ENCODE data around the gene PIEZO1. TPM values are rescaled to one million over a fixed set of nuclear protein-coding genes. Genes with fewer than 3 reads are reported as not detected.

PIEZO1 gene
- total RNA-seq, 1 experiment from 2014 or later = 47.1 TPM

GRCh38 chr16:88734361-88734728 is 50.7 kb downstream of the PIEZO1 start:
- DNase-seq (ENCODE audit: low spot score) = no peak

DNA sequence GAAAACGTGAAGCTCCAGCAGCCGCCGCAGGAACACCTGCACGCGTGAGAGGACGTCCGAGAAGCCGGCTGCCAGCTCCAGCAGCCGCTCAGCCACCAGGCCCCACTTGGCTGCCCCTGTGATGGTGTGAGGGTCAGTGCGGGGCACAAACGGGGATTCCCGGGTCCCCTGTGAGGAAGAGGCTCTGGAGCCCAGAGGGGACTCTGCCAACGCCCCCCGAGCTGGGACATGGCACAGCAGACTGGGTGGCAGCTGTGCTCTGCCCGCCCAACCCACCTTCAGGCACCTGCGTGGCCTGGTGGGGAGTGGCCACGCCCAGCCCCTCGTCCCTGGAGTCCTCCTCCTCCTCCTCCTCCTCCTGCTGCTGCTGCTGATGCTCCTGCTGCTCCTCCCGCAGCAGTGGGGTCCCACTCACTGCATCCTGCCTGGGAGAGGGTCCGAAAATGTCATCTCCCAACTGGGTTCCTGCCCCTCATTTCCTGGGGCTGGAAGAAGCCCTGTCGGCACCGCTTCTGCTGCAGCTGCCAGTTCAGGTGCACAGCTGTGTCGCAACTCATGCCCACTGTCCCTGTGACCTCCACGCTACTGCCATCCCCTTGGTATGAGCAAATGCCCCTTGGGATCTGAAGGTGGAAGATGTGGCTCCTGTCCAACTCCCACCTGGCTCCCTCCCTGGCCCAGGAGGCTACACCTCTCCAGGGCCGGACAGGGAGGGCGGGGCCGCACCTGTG is 51.2 kb downstream of the PIEZO1 start:
- DNase-seq (ENCODE audit: low spot score) = no peak

DNA sequence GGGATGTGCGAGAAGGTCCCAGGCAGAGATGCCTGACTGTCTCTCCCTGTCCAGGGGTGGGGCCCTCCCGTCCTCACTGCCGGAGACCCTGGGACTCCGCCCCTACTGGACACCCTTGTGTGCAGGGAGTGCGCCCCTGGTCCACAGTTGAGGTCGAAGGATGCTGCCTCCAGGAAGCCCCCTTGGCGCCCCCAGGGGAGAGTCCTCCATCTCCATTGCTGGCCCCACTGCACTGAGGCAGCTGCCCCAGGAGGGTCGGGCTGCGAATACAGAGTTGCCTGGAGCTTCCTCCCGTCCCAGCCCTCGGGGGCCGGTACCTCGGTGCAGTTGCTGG is 52.1 kb downstream of the PIEZO1 start:
- no peak for DNase-seq (ENCODE audit: low spot score)

DNA sequence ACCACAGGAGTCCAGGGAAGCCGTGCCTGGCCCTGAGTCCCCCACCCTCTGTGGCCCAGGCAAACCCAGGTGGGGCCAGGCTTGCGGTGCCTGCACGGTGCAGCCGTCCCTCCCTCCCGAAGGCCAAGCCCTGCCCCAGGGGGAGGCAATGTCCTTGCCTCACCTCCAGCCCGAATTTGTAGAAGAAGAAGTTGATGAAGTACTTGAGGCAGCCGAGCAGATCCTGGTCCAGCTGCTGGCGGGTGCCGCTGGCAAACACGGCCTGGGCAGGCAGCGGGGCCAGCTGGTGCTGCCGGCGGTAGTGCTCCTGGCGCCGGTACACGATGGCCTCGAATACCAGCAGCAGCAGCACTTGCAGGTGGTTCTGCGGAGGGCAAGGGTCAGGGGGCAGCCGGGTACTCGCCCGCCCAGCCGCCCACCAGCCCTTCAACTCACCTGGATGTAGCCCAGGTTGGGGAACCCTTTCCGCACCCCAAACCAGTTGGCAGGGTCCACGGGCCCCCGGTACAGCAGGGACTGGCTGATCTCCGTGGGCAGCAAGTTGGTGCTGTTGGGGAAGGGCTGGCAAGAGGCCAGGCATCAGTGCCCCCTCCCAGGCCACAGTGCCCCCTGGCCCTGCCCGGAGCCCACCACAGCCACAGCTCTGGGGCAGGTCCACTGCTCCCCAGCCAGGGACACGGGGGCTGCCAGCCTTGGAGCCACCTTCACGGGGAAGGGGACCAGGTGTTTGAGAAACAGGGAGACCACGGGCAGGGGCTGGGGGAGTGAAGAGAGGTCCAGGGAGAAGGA is 52.7 kb downstream of the PIEZO1 start:
- no peak for DNase-seq (ENCODE audit: low spot score)

DNA sequence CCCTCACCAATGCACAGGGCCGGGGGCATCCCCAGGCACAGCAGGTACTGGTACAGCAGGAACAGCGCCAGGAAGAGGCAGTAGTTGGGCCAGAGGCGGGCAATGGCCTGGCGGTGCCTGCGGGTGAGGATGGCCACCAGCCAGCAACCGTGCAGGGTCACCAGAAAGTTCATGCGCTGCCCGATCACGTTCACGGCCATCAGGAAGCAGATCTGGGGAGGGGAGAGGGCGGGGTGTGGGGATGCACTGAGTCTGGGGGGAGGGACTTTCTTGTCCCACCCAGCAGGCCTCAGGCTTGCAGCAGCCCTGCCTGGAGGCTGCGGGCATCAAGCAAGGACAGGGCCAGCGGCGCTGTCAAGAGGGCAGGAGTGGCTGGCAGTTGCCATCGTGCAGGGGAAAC is 53.3 kb downstream of the PIEZO1 start:
- peak; percentile 47 for DNase-seq (ENCODE audit: low spot score)

DNA sequence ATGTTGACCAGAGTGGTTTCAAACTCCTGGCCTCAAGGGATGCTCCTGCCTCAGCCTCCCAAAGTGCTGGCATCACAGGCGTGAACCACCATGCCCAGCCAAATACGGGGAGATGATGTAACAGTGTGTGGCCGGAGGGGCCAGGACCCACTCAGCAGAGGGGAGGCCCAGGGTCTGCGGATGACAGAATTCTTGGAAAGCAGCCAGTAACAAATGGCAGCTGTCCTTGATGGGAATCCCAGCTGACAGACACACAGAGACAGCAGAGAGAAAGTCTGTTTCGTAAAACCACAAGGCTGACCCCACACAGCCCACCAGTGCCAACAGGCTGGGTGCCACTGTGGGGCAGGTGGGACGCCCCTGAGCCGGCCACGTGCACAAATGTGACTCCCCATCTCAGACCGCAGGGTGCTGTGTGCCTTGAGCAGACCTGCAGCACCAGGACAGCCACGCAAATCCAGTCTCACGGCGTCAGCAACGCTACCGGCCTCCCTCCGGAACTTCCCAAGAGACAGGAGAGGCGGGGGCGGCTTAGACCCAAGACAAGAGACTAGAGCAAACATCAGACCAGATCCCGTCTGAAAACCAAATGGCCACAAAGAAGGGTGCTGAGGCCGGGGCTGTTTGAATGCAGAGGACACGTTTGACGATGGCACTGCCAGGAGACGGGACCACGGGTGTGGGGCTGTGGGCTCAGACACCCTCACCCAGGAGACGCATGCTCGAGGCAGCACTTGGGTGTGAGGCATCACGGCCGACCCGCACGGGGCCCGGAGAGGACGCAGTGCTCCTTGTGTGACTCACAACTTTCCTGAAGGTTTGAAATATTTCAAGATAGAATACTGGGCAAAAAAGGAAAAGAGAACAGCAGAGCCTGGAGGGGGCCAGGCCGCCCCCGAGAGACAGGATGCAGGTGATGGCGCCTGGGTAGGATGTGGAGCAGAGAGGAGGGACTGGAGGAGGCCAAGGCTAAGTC is 54.1 kb downstream of the PIEZO1 start:
- DNase-seq (ENCODE audit: low spot score) = no peak

DNA sequence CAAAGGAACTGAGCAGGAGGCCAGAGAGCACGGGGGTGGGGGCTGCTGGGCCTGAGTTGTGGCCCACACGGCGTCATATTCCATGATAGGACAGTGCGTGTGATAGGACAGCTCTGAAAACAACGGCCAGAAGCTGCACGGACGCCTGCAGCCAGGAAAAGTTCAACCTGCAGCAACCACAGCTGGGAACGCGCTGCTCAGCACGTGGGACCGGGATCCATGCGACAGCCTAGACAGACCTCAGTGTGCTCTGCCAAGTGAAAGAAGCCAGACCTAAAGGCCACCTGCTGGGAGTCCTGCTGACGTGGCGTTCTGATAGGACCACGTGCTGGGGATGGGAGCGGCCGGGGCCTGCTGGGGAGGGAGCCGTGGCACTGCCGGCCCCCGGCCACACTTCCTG is 57.1 kb downstream of the PIEZO1 start:
- no peak for DNase-seq (ENCODE audit: low spot score)

DNA sequence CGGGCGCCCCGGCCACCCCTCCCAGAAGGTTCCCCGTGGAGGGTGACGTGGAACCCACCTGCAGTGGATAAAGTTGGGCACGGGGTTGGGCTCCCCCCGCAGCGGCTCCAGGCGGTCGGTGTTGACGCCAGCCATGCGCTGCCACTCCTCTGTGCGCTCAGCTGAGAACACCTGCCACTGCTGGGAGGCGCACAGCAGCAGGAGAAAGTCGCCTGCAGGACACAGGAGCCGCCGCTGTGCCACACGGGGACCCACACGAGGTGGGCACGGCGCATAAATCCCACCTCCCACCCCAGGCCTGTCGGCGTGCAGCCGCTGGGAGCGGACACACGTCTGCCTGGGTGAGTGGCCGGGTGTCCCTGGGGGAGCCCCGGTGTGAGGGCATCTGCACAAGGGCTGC is 58.0 kb downstream of the PIEZO1 start:
- no peak for DNase-seq (ENCODE audit: low spot score)

DNA sequence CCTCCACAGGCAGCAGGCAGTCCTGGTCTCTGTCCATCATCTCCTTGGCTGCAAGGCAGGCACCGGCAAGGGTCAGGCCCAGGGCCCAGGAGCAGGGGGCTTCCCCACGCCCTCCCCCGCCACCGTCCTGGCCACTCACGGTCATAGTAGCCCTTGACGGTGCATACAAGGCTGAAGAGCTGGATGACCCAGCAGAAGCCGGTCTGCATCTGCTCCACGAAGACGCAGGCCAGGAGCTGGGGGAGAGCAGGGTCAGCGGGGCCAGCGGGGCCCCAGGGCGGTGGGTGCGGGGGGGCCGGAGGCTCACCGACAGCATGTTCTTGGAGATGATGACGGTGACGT is 58.6 kb downstream of the PIEZO1 start:
- no peak for DNase-seq (ENCODE audit: low spot score)

DNA sequence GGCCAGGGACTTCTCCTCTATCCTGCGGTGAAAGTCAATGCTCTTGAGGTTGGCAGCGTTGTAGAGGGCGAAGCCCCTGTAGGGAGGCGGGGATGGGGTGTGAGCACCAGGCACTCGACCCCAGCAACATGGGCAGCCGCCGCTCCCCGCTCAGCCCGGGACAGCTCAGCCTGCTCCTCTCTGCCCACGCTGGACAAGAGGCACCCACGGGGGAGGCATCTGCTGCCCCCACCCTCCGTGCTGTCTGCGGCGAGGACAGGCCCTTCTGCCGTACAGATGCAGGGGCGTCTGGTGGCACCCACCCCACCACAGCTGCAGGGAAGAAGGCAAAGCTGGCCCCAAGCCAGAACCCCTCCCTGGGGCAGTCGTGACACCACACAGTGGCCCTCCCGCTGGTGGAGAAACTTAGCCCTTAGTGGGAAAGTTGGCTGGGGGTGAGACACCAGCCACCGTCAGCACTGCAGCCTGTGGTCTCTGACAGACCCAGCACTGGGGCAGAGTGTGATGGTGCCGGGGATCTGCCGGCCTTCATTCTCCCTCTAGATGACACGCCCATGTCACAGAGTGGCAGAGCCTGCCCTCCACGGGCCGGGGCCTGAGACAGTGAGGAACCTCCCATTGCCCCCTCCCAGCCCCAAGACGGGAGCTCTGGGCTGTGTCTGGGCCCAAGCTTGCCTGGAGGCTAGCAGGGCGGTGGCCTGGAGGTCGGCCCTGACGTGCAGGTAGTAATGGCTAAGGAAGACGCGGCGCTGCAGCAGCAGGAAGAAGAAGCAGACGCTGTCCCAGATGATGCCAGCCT is 59.2 kb downstream of the PIEZO1 start:
- no peak for DNase-seq (ENCODE audit: low spot score)

GRCh38 chr16:88724855-88725555 is 60.0 kb downstream of the PIEZO1 start:
- DNase-seq (ENCODE audit: low spot score) = no peak

DNA sequence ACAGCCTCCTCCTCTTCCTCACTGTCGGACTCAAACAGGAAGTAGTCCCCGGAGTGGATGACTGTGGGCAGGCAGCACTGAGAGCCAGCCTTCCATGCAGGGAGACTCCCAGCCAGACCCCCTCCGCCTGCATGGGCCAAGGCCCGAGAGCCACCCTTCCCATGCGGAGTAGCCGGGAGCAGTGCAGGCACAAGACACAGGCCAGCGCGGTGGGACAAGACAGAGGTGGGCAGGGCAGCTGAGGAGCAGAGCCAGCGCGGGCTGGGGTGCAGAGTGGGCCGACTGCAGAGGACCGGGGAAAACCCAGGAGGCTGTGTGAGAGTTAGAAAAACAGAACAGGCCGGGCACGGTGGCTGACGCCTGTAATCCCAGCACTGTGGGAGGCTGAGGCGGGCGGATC is 61.1 kb downstream of the PIEZO1 start:
- DNase-seq (ENCODE audit: low spot score) = no peak

DNA sequence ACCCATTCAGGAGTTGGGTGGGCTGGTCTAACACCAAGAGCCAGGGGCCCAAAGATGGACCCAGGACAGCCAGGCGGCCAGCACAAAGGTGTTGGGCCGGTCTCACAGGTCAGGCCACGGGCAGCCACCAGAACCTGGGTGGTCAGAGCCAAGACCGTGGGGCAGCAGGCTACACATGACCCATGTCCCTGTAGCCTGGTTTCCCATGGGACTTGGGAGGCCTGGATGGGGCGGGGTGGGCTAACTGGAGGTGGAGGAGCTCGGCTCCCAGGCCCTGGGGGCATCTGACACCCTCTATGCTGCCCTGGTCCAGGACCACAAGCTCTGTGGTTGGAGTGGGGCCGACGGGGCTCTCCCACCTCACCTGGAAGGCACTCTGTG is 61.5 kb downstream of the PIEZO1 start:
- no peak for DNase-seq (ENCODE audit: low spot score)

DNA sequence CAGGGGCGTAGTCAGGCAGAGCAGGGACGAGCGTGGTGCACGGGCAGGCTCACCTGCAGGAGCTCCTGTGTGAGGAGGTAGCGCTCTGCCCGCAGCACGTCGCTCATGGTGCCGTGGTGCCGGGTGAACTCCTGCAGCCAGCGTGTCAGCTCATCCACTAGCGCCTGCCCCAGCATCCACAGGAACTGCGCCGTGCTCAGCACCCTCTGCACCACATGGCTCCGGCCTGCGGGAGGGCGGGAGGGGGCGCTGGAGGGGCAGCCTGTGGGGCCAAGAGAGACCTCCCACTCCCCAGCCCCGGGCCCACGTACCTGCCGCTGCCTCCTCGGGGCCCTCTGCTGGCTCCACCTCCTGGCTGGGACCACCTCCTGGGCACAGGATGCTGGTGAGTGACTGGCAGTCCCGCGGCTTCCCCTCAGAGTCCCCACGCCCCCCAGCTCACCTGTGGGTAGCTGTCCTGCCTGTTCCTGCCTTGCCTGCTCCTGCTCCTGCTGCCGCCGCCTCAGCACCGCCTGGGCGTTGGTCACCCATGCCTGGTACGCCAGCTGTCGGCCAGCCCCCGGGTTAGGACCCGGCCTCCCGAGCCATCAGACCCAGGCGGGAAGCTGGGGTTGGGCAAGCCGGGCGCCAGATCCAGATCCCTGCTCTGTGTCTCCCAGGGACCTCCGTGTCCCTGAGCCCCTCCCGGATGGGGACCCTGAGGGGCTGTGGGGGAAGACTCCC is 62.1 kb downstream of the PIEZO1 start:
- DNase-seq (ENCODE audit: low spot score) = no peak

GRCh38 chr16:88721815-88722755 is 62.9 kb downstream of the PIEZO1 start:
- DNase-seq (ENCODE audit: low spot score) = no peak

DNA sequence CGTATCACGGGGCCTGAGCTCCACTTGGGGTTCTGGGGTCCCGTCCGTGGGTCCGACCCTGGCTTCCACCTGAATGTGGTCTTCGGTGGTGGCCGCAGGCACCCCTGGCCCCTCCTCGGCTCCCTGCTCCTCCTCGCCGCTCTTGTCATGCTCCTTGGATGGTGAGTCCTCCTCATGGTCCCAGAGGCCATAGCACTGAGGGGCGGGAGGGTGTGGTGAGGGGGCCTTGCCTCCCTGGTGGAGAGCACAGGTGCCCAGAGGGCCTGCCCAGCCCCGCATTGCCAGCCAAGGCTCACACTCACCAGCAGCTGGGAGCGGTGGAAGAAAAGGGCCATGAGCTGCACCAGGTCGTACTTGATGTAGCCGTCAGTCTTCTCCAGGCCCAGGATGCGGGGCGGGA is 63.8 kb downstream of the PIEZO1 start:
- DNase-seq (ENCODE audit: low spot score) = no peak

DNA sequence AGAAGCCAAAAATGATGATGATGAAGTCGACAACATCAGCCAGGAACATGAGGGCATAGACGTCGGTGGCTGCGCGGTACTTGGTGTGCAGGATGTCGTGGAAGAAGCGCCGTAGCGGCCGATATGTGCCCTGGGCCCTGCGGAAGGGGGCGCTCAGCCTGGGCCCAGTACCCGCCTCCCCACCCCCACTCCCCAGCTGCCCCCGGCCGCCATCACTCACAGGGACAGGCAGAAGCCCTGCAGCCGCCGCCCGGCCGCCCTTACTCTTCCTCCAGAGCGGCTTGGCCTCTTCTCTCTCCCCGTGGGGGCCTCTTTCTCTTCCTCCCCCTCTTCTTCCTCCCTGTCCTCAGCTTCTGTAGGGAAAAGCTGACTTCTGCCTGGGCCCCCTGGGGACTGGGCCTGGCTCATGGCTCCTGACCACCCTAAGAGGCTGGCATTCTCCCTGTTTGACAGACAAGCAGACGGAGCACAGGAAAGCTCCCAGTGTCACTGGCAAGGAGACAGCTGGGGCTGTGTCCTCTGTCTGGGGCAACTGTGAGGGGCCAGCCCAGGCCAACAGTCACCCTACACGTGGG is 64.5 kb downstream of the PIEZO1 start:
- DNase-seq (ENCODE audit: low spot score) = no peak

DNA sequence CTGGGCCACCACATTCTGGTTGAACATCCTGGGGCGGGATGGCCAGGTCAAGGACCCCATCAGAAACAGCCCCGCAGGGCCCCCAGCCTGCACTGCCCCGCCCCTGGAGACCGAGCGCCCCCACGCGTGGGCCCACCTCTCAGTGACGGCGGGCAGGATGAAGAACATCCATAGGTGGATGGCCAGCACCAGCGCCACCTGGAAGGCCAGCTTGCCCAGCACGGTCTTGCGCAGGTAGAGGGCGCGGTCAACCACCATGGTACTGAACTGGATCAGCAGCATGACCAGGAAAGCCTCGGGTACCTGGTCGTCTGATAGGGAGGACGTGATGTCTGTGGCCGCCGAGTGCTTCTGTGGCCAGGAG is 65.1 kb downstream of the PIEZO1 start:
- DNase-seq (ENCODE audit: low spot score) = no peak
